A673 (cell line): Measurements from ENCODE around the gene PHLDA3. TPM values are rescaled to one million over a fixed set of nuclear protein-coding genes. Genes with fewer than 3 reads are reported as not detected.

Experiments used
- BruUV-seq: library from RNA; stranded (reverse); fragments of 400-500 nt; replicated peaks from 2 replicates; lab custom pipeline; 2021; lab: Mats Ljungman, UMichigan
- CTCF ChIA-PET: fragments of 300-600 bp; sonication (Branson Sonifier 250); formaldehyde crosslinking; loops from one replicate; lab custom pipeline; 2022; ENCODE audit warnings: antibody characterized with exemption; lab: Charles Lee
- POLR2A ChIA-PET: fragments of 300-600 bp; sonication (Branson Sonifier 250); formaldehyde crosslinking; loops from one replicate; lab custom pipeline; 2022; ENCODE audit warnings: antibody characterized with exemption; ENCODE audit not compliant: low non-redundant PET; lab: Charles Lee
- DNase-seq: peaks from one replicate; pipeline ENCODE4 v3.0.0-alpha.2; 2015; ENCODE audit warnings: low spot score
- H3K27ac ChIP-seq: fragments of 200-600 bp; sonication (generic); 2 replicates; pipeline ENCODE4 v1.5.1; 2016; ENCODE audit warnings: mixed run types, low read depth, mild to moderate bottlenecking, mixed read lengths, antibody characterized with exemption, low read length; ENCODE audit not compliant: poor library complexity, severe bottlenecking
- H3K27me3 ChIP-seq: fragments of 200-600 bp; sonication (generic); replicated peaks from 2 replicates; pipeline ENCODE4 v1.6.1; 2017; ENCODE audit warnings: mixed run types, low read depth, mild to moderate bottlenecking, mixed read lengths, antibody characterized with exemption, low read length; ENCODE audit not compliant: insufficient read depth, poor library complexity
- H3K36me3 ChIP-seq: fragments of 200-600 bp; sonication (generic); 2 replicates; pipeline ENCODE4 v1.6.1; 2016; ENCODE audit warnings: mixed run types, mild to moderate bottlenecking, mixed read lengths, antibody characterized with exemption, low read length; ENCODE audit not compliant: insufficient read depth, poor library complexity, severe bottlenecking
- H3K4me1 ChIP-seq: fragments of 200-600 bp; sonication (generic); 2 replicates; pipeline ENCODE4 v1.6.1; 2017; ENCODE audit warnings: mixed run types, mild to moderate bottlenecking, mixed read lengths, antibody characterized with exemption, low read length; ENCODE audit not compliant: insufficient read depth, poor library complexity, severe bottlenecking
- H3K4me3 ChIP-seq: fragments of 200-600 bp; sonication (generic); 2 replicates; pipeline ENCODE4 v1.5.1; 2016; ENCODE audit warnings: low read depth, mixed run types, mild to moderate bottlenecking, mixed read lengths, low read length; ENCODE audit not compliant: poor library complexity, severe bottlenecking
- H3K9me3 ChIP-seq: fragments of 200-600 bp; sonication (generic); 2 replicates; pipeline ENCODE4 v1.6.1; 2016; ENCODE audit warnings: mixed run types, low read depth, mild to moderate bottlenecking, mixed read lengths, antibody characterized with exemption, low read length; ENCODE audit not compliant: poor library complexity, severe bottlenecking
- EZH2 ChIP-seq: fragments of 200-600 bp; sonication (generic); IDR thresholded peaks from 2 replicates; pipeline ENCODE4 v1.6.1; 2017; ENCODE audit warnings: borderline replicate concordance, low read depth, mild to moderate bottlenecking, mixed read lengths, antibody characterized with exemption, low read length; ENCODE audit not compliant: poor library complexity, severe bottlenecking
- intact Hi-C: fragments of 100-400 bp; cut with micrococcal nuclease; formaldehyde crosslinking; loops from one replicate; pipeline ENCODE4 v1.10.0; 2022; ENCODE audit not compliant: unreplicated experiment
- total RNA-seq: library from RNA; stranded (reverse); gene quantifications from 2 replicates; pipeline ENCODE4 v1.2.3, GENCODE V29; 2021
- TF ChIP-seq, protein P1 (sequence below): fragments of 300-800, 200-600 bp; sonication (generic); conservative IDR thresholded peaks from 2 replicates; pipeline ENCODE4 v1.5.1; 2017; ENCODE audit warnings: low read depth, mild to moderate bottlenecking, antibody characterized with exemption, low read length, moderate library complexity, mixed read lengths

PHLDA3 gene
- total RNA-seq, 1 experiment from 2014 or later: 24.1 TPM

DNA sequence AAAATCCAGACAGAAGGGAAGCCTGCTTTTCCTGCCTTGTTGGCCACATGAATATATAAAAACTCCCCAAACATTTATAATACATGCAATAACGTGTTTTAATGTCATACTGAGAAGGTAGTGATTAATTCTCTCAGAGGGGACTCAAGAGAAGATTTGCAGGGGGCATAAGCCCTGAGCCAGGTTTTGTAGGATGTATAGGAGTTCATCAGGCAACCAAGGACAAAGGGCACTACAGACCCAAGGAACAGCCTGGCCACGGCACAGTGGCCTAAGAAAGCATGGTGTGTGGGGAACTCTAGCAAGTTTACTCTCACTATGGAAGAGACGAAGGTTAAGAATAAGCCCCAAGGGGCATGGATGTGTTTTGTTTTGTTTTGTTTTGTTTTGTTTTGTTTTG, 32.0 kb downstream of the PHLDA3 start:
- Histone ChIP-seq H3K4me3 (no peak overlapping the region), H3K9me3 (no peaks in the 10 kb centered on the region), H3K36me3 (no peaks in the 10 kb centered on the region), H3K27ac (no peak overlapping the region), H3K4me1 (peaks cover 10% of the 10 kb centered on the region), H3K27me3 (no peaks in the 10 kb centered on the region)
- CTCF ChIA-PET: interaction anchor here (0.6 to 2.0 kb wide), 5 partner anchors 11 to 355 kb away, joined by 5 to 31 read pairs (median 18); no protein-coding TSS in a partner anchor
- intact Hi-C loops: loop anchor here (1.0 to 2.0 kb wide), 2 partner anchors 43 to 76 kb away; no protein-coding TSS in a partner anchor
- no peak for TF ChIP-seq EZH2
- TF ChIP-seq, protein P1, sequence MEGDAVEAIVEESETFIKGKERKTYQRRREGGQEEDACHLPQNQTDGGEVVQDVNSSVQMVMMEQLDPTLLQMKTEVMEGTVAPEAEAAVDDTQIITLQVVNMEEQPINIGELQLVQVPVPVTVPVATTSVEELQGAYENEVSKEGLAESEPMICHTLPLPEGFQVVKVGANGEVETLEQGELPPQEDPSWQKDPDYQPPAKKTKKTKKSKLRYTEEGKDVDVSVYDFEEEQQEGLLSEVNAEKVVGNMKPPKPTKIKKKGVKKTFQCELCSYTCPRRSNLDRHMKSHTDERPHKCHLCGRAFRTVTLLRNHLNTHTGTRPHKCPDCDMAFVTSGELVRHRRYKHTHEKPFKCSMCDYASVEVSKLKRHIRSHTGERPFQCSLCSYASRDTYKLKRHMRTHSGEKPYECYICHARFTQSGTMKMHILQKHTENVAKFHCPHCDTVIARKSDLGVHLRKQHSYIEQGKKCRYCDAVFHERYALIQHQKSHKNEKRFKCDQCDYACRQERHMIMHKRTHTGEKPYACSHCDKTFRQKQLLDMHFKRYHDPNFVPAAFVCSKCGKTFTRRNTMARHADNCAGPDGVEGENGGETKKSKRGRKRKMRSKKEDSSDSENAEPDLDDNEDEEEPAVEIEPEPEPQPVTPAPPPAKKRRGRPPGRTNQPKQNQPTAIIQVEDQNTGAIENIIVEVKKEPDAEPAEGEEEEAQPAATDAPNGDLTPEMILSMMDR: no peak
- POLR2A ChIA-PET: no interaction called here
- no TSS peak for BruUV-seq
- no peak for DNase-seq

DNA sequence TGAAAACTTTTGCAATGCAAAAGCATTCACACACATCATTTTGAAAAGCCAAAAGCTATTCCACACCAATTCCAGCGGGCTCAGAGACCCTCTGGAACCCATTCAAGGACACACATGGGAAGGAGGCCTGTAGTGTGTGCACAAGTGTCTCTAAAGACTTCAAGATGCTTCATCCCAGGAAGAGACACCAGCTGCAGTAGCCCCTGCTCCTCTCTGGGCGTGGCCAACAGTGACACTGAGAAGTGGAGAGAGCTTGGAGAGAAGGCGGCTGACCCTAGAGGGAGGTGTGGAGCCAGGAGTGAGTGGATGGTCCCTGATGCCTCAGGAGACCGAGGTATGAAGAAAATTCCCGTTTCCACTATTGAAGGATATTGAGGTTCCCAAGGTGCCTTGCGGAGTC, 32.6 kb downstream of the PHLDA3 start:
- Histone ChIP-seq H3K9me3 (no peaks in the 10 kb centered on the region), H3K27ac (no peak overlapping the region), H3K27me3 (no peaks in the 10 kb centered on the region), H3K4me1 (peaks cover 10% of the 10 kb centered on the region), H3K4me3 (no peak overlapping the region), H3K36me3 (no peaks in the 10 kb centered on the region)
- peak; percentile 56 for DNase-seq
- POLR2A ChIA-PET: no interaction called here
- no peak for TF ChIP-seq EZH2
- TF ChIP-seq, protein P1: no peak; the same call in 1 of the 2 replicates
- intact Hi-C loops: loop anchor here (1.0 to 2.0 kb wide), 2 partner anchors 44 to 76 kb away; no protein-coding TSS in a partner anchor
- BruUV-seq: no TSS peak
- CTCF ChIA-PET: interaction anchor here (1.6 to 2.0 kb wide), 5 partner anchors 11 to 356 kb away, joined by 5 to 31 read pairs (median 18); partner anchors contain the start of gene PHLDA3

DNA sequence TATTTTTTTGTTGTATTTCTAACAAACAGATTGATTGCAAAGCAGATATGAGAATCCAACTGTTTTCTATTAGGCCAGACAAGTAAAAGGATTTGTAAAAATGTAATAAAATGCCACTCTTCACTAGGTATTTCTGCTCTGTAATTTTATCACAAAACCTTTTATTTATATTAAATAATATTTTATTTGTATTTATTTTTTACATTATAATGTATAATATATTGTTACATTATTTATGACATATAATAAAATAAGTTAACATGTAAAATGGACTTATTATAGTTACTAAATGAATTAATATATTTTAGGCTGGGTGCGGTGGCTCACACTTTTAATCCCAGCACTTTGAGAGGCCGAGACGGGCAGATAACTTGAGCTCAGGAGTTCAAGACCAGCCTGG, 34.7 kb downstream of the PHLDA3 start:
- Histone ChIP-seq H3K4me1 (peaks cover 10% of the 10 kb centered on the region), H3K9me3 (no peaks in the 10 kb centered on the region), H3K36me3 (no peaks in the 10 kb centered on the region), H3K4me3 (no peak overlapping the region), H3K27ac (no peak overlapping the region), H3K27me3 (no peaks in the 10 kb centered on the region)
- intact Hi-C loops: no loop called here
- ChIA-PET CTCF (interaction anchor here (0.8 kb wide), 2 partner anchors 14 to 58 kb away, joined by 3 to 9 read pairs; no protein-coding TSS in a partner anchor), POLR2A (no interaction called here)
- no TSS peak for BruUV-seq
- DNase-seq: no peak
- TF ChIP-seq, protein P1: no peak
- no peak for TF ChIP-seq EZH2
